GM19463 (cell line): ENCODE data around the gene PHLDB2.
"Not testable (repeated sequence)": the region's sequence is repeated elsewhere in the genome, so short reads cannot be mapped to it uniquely, and the experiment has no call there.

Experiments used
- ATAC-seq: cut with Tn5 transposase; IDR thresholded peaks from one replicate; pipeline ENCODE4 v1.9.1; 2021; ENCODE audit warnings: mild to moderate bottlenecking, moderate library complexity; ENCODE audit not compliant: unreplicated experiment

Gene PHLDB2

DNA sequence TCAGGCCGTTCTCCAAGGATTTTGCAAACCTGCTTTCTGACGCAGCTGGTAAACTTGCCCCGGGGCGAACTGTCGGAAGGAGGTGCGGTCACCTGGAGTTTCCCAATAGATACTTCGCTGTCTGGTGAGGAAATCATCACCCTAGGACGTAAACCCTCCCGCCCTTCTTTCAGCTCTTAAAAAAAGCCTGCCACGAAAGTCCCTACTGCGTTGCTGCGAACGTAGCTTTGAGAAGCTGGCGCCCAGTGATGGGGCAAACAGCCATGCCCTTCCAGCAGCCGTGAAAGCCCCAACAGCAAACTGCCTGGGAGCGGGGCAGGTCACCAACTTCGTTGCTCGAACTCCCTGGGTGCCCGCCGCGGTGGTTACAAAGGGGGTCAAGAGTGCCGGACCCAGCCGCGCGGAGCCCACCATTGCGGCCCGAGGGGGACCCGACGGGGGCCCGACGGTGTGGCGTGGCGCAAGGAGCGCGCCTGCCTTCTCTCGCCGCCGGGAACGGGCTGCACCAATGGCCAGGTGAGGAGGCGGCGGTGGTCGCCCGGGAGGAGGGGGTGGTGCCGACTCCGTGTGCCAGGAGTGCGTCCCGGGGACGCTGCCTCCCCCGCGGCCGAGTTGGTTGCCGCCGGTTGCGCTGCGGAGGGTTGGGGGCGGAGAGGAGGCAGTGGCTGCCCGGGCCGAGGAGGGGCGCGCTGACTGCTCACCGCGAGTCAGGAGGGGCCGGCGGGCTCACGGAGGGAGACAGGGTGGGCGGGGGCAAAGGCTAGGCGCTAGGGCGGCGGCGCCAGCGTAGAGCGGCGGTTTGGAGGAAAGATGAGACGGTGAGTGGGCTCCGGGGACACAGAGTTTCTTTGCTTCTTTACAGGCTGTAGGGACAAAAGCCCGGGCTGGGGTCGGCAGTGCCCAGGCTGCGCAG is at the start of gene PHLDB2:
TSS of gene PHLDB2 (plus strand) at position 205 of the 913 bp plus-strand sequence. CDS start 24,813 bp downstream, outside the sequence.
- ATAC-seq, result peak; percentile 43

DNA sequence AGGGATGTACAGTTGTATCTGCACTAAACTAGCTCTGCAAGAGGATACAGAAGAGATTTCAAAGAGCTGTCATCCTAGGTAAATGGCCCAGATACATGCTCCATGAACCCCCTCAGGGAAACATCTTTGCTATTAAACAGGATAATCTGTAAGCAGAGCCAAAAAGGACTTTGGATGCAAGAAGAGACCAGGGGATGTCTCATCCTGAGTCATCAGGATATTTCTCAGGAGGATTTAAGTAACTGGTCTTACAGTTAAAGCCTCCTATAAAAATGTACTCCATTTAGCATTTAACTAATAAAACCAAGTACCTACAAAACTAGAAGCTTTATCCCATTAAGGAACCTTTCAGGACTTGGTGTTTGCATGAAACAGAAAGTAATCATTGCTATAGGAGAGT is 48.2 kb upstream of the PHLDB2 start:
- no peak for ATAC-seq

DNA sequence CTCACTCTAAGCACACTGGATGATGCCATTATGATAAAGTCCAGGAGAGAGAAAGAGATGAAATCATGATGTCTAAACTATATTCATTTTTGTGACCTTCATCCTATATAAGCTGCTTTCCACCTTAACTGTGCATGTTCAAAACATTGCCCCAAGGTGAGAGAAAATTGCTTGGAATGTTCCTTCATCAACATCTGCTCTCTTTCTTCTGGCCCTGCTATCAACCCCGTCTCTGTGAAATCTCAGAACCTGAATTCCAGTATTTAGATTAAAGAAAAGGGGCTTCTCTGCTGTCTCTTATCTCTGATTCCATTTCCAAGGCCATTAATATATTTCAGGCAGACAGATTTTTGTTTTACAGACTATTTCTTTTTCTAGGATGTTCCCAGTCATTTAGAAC is 47.3 kb upstream of the PHLDB2 start:
- no peak for ATAC-seq

DNA sequence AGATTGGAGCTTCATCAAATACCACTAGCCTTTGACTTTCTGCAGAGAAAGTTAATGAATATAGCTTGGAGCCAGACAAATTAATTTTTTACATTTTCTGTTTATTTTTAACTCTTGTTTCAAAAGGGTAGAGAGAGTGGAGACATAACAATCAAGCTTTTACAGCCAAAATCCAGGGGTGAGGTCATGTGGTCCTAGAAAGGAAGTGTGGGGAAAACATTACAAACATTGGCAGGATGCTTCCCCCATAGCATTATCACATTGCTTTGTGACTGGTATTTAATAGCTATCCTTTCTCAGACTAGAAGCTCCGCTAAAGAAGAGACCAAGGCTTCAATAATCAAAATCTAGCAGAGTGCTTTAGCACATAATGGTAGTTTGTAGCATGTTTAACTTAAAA is 46.4 kb upstream of the PHLDB2 start:
- peak; percentile 44 for ATAC-seq

DNA sequence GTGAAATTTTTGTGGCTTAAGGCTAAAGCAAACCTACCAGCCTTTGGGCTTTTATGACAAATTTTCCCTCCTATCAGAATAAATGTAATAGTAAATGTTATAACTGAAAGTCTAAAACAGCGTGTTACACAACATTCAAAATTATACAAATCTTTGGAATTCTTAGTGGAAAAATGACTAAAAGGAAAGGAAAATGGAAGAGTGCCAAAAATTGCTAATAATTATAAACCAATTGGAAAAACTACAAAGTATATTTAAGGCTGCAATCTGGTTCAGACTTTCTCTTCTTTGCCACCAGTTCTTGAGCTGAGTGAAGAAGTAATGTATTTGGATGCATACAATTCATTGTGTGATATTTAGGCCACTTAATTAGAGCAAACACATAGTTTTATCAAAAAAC is 45.6 kb upstream of the PHLDB2 start:
- ATAC-seq, result no peak

DNA sequence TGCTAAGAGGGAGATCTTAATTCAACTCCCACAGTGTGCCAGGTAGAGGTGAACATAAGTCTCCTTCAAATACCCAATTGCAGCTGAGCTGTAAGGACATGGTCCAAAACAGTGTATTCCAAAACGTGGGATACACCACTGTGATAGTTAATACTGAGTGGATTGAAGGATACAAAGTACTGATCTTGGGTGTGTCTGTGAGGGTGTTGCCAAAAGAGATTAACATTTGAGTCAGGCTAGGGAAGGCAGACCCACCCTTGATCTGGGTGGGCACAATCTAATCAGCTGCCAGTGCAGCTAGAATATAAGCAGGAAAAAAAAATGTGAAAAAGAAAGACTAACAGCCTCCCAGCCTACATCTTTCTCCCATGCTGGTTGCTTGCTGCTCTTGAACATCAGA is 45.1 kb upstream of the PHLDB2 start:
- ATAC-seq, result no peak

DNA sequence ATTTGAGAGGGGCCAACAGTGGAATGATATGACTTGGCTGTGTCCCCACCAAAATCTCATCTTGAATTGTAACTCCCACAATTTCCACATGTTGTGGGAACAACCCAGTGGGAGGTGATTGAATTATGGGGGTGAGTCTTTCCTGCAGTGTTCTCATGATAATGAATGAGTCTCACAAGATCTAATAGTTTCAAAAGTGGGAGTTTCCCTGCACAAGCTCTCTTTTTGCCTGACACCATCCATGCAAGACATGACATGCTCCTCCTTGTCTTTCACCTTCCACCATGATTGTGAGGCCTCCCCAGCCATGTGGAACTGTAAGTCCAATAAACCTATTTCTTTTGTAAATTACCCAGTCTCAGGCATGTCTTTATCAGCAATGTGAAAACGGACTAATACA is 42.3 kb upstream of the PHLDB2 start:
- not testable (repeated sequence) for ATAC-seq

DNA sequence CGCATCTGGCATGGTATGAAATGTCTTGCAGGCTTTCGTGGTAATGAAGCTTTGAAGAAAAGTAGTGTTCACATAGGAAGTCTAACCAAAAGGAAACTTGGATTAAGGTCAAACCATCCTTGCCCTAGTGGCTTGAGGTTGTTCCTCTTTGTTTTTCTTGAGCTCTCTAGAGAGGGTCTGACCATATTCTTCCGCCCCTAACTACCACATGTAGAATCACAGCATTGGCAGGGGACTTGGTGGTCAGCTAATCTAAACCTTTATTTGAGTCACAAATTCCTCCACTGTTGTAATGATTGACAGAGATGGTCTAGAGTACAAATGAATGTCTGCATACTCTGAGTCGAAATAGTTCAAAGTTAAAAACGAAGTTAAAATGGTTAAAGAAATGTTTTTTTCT is 39.1 kb upstream of the PHLDB2 start:
- ATAC-seq, result no peak

DNA sequence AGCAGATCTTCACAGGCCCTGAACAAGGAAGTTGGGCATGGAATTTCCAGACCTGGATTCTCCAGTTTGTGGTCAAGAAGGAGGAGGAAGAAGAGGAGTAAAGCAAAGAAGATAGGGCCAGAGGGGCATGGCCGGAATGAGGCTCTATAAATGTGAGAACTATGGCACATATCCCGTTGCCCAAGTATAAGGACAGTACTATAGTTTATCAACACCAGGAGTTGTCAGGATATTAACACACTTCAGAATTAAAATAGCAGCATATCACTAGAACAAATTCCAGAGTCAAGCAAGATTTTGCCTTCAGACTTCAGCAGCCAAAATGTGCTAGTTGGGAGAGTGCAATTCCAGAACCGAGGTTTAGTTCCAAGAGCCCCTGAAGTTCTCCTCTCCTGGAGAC is 38.4 kb upstream of the PHLDB2 start:
- no peak for ATAC-seq

DNA sequence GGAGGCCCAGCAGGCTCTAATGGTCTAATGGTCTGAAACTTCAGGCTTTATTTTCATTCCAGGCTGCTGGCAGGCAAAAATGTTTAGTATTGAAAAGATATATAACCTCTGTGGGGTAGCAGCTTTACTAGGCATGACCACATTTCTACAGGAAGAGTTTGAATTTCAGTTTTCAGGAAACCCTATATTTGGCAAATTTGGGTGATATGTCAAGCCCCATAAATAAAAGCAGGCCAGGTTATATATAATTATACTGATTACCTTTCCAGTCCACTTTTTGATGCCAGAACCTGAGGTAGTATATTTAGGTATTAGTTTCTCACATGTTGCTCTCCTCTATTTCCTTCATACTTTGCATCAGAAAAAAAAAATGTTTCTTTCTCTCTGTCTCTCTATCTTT is 37.2 kb upstream of the PHLDB2 start:
- ATAC-seq, result no peak

DNA sequence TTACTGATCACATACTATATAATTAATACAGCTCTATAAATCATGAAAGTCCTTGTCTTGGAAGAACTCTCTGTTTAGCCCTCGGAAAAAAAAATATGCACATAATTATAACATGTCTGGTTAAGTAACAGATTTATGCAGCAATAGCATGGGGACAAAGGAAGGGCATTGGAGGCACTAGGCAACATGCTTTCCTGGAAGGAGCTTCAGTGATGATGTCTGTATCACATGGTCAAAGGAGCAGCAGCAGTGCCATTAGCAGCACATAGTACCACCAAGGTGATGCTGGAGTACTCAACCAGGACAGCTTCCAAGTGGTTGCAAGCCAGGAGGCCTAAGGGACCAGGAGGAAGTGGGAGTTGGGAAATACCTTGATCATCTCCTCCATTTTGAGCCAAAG is 36.3 kb upstream of the PHLDB2 start:
- no peak for ATAC-seq

DNA sequence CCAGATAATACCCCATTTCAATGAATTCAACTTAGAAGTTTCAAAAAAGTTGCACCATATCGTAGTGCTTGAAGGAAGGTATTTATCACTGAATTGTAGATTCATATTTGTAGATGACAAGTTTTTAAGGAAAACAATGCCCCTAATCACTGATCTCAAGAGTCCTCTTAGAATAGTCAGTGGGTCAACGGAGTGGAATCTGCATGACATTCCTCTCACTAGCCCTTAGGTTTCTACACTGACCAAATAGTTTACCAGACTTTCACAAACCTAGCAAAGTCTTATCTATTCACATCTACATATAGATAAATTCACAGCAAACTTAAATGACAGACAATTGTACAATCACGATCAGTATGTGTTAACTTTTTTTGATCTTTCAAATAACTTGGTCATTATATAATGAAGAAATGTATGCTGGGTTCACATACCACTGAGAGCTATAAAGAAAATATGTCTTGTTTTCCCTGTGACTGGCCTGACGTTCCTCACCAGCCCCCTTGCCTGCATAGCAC is 35.7 kb upstream of the PHLDB2 start:
- ATAC-seq, result no peak

DNA sequence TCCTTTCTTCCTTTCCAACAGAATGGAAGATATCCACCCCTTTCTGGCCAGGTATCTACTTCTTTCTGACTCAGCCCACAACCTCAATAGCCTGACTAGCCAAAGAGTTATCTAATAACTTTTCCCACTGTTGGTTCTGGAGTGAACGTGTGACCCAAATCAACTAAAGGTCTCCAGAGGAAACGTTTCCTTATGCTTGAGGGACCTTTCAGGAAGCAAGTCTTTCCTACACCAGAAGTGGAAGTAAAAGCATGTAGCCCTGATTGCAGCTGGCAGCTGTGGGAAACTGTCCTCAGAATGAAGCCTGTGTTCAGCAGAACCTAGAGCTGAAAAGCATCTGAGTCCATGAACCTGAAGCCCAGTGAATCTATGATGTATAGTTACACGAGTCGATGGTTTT is 34.7 kb upstream of the PHLDB2 start:
- ATAC-seq, result no peak

DNA sequence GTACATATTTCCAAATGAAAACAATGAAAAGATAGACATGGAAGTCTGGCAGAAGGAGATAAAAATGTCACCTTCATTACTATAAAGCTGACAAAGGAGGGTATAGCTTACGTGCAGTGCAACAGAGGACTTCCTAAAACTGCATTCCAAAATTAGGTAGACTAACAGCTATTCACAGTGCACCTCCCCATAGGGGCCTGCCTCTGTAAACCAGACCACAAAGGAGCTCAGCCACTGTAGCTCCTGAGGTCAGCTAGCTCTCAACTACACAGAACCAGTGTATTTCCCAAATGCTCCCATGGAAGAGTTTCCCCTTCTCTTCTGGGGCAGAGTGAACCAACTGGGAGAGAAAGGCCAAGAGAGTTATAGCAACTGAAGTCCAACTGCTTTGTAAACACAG is 31.2 kb upstream of the PHLDB2 start:
- ATAC-seq, result no peak

DNA sequence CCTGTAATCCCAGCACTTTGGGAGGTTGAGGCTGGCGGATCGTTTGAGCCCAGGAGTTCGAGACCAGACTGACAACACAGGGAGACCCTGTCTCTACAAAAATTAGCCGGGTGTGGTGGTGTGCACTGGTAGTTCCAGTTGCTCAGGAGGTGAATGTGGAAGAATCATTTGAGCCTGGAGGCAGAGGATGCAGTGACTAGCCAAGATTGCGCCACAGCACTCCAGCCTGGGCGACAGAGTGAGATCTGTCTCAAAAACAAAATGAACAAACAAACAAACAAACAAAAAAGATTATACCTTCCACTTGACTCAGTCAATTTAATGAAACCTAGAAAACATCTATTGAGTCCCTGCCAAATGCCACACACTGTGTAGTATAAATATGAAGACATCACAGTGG is 30.5 kb upstream of the PHLDB2 start:
- ATAC-seq, result no peak

DNA sequence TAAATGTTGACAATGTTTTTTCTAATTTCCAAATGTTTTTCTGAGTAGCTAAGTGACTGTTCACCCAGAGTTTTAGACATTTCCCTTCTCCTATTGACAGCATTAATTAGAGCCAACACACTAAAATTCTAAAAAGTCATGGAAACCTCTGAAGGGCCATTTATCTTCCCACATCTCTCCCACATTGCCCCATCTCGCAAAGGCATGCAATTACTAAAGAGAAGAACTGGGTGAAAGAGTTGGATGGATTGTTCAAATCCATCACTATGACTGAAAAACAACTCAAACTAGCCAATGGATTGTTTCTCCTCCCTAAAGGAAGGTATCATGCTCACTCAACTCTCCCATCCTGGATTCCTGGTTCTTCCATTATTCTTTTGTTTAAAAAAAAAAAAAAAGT is 30.0 kb upstream of the PHLDB2 start:
- no peak for ATAC-seq

DNA sequence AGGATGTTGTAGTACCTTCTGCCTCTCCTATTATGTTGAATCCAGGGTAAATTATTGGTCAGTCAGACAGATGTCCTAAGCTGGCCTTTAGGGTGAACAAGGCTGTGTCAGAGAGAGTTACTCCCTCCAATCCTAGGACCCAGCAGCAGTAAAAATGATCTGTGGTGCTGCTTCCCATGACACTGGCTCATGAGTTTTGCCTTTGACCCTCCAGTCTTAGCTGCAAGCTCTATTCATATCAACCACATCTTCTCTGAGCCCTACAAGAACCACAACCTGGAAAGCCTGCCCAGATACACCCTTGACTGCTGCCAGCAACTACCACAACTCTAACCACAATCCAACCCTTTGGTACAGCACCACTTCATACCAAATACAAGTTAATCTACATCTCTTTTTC is 27.2 kb upstream of the PHLDB2 start:
- no peak for ATAC-seq

DNA sequence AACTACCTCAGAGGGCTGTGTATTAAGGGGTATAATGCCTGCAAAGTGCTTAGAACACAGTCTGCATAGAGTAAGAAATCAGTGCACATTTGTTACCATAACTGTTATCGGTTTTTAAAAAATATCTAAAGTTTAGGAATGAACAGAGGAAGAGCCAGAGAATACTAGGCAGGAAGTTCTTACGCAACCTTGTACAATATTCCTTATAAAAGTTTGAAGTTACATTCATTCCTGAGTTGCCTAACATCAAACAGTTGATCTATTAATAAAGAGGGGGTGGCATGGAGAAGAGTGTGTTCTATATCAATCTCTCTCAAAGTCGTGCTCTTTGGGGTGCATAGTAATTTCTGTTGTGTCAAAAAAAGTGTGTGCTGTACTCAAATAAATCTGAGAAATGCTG is 22.0 kb upstream of the PHLDB2 start:
- ATAC-seq, result no peak

DNA sequence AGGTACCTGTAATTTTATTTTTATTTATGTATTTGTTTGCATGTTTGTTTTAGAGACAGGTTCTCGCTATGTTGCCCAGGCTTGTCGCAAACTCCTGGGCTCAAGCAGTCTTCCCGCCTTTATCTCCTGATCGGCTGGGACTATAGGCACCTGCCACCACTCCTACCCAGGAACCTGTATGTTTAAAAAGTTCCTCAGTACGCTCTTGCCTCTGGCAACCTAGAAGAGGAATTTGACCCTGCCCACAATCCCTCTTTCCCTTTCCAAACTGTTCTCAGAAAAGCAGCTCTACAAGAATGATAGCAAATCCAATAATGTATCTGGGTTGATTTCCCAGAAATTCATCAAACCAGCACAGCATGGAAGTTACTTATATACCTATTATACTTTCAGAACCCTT is 20.9 kb upstream of the PHLDB2 start:
- ATAC-seq, result no peak

DNA sequence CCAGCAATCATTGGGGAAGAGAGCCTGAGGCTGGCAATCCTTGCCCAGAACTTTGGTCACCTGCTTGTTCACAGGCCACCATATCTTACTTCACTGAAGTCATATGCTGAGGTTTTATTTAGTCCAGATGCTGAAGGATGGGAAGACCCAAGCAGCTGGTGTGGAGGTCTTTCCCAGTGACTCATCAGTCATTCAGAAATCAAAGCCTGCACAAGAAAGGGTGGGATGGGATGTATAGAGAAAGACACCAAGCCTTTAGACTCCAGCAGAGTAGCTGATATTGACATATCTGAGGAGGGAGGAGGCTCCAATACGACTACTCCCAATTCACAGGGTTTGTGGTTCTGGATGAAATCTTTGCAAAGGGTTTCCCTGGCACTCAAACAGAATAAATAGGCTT is 13.0 kb upstream of the PHLDB2 start:
- ATAC-seq, result no peak

DNA sequence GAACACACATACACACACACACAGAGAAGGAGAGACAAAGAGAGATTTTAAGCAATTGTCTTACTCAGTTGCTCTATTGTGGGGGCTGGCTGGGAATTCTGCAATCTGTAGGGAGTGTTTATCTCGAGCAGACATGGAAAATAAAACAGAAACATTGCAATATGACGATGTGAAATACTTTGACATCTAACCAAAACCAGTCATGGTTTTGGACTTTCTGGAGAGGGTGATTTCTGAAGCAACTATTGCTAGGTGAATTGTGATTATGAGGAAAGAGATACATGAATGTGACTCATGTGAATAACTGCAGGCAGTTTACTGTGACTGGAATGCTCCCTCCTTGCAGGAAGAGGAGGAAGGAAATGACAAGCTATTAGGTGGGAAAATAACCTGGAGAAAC is 12.3 kb upstream of the PHLDB2 start:
- no peak for ATAC-seq

DNA sequence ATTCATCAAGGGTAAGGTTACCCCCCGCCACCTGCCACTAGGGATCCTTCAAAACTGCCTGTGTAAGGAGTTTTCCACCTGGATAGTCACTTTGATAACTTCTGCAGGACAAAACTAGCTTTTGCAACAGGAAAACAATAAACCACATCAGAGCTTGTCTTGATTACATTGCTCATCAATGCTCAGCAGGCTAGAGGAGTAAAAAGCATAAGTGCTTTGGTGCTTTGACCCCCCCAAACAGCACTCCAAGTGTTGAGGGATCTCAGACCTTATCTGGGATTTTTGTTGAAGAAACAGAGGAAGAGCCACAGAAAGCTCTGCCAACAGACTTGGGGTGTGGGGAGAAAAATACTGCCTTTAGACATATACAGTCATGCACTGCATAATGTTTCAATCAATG is 10.8 kb upstream of the PHLDB2 start:
- ATAC-seq, result no peak

DNA sequence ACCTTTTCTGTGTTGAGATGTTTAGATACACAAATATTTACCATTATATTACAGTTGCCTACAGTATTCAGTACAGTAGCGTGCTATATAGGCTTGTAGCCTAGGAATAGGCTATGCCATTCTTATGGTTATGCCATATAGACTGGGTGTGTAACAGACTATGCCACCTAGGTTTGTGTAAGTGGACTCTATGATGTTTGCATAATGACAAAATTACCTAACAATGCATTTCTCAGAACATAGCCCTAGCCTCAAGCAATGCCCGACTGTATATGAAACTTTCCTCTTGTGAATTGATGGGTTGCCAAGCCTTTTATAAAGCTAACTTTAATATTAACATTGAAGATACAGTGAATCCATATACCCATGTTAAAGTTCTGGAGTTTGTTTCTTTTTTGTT is 10.3 kb upstream of the PHLDB2 start:
- no peak for ATAC-seq
